GM12872 (cell line): Measurements from ENCODE around the gene ZCCHC13.

ENCODE experiments used
- TF ChIP-seq, protein P1 (sequence below): IDR thresholded peaks from 3 replicates; pipeline ENCODE4 v1.5.1; 2011; ENCODE audit warnings: low read depth, mild to moderate bottlenecking, low read length, moderate library complexity; ENCODE audit not compliant: insufficient read depth

ZCCHC13 gene

DNA sequence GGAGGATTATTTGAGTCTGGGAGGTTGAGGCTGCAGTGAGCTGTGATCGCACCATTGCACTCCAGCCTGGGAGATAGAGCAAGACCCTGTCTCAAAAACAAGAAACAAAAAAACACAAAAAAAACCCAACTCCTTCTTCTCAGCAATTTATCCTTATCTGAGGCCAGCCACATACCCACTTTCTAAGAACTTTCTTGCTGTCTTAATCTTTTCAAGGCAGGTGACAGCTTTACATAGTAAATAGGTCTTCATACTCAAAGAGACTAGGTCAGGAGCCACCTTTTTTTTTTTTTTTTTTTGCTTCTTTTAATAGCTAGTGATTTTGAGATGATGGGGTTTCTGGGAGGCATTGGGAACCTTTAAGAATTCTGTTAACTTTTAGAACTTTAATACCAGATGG, 26.1 kb upstream of the ZCCHC13 start:
- TF ChIP-seq, protein P1, sequence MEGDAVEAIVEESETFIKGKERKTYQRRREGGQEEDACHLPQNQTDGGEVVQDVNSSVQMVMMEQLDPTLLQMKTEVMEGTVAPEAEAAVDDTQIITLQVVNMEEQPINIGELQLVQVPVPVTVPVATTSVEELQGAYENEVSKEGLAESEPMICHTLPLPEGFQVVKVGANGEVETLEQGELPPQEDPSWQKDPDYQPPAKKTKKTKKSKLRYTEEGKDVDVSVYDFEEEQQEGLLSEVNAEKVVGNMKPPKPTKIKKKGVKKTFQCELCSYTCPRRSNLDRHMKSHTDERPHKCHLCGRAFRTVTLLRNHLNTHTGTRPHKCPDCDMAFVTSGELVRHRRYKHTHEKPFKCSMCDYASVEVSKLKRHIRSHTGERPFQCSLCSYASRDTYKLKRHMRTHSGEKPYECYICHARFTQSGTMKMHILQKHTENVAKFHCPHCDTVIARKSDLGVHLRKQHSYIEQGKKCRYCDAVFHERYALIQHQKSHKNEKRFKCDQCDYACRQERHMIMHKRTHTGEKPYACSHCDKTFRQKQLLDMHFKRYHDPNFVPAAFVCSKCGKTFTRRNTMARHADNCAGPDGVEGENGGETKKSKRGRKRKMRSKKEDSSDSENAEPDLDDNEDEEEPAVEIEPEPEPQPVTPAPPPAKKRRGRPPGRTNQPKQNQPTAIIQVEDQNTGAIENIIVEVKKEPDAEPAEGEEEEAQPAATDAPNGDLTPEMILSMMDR = no peak

DNA sequence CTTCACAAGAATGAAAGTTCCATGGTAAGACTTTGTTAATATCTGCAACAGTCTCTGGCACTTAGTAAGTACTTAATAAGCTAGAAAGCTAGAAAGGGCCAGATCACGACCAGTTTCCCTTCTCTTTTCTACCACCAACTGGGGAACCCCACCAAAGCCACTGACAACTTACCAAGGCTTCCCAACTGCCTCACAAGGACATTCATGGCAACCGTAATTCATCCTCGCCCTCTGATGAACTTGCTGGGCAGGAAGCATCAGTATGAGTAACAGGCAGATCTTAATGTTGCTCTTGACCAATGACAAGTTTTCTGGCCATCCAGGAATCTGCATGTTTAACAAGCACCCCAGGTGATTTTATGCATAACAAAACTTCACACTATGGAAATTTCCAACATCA, 23.2 kb upstream of the ZCCHC13 start:
- TF ChIP-seq, protein P1 = no peak

DNA sequence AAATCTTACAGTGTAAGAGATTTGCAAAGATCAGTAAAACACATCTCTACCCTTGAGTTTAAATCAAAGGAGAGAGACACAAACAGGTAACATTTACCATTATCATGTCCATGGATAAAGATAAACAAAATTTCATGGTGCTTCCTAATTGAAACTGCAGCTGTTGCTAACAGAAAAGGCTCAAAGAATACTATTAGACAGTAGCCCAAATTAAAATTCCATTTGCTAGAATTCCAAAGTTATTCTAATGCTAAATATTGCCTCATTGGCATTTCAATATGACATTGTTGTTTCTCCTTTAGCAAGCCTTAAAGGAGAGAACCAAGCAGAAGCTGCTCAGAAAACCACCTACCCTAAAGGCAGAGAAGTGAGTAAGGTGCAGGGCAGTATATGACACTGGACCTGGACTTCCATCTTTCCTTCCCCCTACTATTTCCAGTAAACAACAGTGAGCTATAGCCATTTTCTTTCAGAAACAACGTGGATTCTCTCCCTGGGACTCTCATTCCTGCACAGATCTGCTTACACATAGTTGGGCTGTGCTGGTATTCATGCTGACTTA, 19.5 kb upstream of the ZCCHC13 start:
- TF ChIP-seq, protein P1 = no peak

DNA sequence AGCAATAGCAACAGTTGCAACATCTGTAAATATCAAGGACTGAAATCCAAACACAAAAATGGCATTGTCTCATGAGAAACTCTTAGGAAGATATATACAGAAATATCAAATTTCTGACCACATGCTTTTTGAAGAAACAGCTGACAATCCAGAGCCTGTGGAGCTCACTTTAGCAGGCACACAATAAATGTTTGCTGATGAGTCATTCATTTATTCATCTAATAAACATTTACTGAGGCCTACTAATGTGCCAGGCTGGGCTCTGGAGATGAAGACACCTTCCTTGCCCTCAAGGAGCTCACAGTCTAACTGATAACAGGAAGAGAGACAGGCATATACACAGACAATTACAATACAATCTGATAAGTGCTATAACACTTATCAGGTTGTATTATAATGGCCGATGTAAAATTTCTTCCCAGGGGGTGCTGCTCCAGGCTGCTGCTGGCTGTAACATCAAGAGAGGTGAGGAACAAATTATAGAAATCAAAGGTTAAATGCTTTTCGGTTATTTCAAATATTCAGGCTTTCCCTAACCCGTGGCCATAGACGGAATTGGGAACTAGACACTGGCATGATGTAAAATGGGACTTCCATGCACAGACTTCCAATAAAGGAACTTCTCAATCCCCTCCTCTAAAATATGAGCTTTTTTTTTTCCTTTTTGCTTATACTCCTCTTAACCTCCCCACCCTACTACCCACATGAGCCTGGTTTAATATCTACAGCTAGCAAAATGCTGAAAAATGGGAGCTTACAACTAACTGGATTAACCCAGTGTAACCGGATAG, 16.8 kb upstream of the ZCCHC13 start:
- TF ChIP-seq, protein P1 = no peak

DNA sequence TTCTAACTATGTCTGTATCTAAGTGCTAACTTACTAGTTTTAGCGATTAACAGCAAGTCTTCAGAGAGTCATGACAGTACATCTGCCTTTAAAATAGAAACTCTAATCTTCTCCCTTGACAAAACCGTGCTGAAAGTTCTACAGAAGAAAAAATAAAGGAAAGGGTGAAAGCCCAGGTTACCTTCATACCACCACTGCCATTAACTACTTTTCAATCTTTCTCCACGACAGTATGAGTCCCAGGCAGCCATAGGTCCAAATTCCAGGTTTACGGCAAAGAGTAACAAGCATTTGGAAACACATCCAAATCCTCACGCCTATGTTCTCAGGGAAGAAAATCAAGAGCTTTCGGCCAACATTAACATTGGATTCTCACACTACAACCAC, 12.4 kb upstream of the ZCCHC13 start:
- TF ChIP-seq, protein P1 = no peak

DNA sequence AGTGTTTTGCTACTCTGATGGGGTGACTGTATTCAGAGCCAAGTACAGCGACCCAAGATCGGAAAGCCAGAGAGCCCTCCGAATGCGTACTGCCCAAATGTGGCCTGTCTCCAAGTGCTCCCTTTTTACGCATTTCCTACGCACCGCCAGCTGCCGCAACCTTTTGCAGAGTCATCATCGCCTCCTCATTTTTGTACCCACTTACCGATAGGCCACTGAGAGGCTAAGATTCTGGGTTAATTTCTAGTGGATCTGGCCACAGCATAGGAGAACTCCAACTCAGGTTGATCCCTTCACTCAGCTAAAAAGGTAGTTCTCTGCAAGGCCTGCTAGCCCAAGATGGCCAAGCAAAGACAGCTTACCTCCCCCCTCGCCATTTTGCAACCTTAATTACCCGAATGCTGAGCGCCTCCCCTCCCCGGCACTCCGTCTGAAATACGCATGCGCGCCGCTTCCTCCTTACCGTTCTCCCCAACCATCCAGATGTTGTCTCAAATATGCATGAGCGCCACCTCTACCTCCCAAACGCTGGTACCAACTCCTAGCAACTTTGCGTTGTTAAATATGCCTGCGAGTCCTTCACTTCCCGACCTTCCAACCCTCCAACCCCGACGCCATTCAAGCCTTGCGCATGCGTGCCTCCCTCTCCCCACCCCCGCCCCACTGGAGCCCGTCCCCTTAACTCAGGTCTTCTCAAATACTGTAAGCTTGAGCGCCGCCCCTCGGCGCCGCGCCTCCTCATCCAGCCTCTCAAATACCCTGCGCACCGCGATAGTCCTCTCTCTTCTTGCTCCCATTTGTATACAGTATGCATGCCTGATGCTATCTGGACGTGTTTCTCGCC, 11.8 kb upstream of the ZCCHC13 start:
- TF ChIP-seq, protein P1 = peak; percentile 15; the same call in 1 of the 3 replicates

DNA sequence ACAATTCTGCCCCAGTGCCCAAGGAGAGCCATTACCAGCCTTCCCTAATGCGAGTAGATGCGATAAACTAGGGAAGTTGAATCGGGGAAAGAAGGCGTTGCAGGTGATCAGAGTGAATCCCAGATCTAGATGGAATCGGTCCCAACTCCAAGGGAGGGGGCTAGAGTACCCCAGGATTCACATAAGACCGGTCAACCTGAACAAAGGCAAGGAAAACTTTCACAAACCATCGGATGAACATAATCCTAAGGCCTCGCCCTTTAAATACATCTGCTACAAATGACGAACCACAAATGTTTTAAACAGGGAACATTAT, 11.2 kb upstream of the ZCCHC13 start:
- TF ChIP-seq, protein P1 = no peak
